ENCODE measurements around the gene CNN3.
"Not testable (repeated sequence)": the region's sequence is repeated elsewhere in the genome, so short reads cannot be mapped to it uniquely, and the experiment has no call there.

CNN3 gene

GRCh38 chr1:94949681-94950661, 23.1 kb upstream of the CNN3 start:
- DNase-seq, result no peak

- no peak for DNase-seq
Measured at GRCh38 chr1:94947437-94947836, 20.5 kb upstream of the CNN3 start.

- DNase-seq, result no peak
Measured at GRCh38 chr1:94946886-94947285, 20.0 kb upstream of the CNN3 start.

- DNase-seq, result no peak
Measured at GRCh38 chr1:94942171-94943128, 15.5 kb upstream of the CNN3 start.

GRCh38 chr1:94941480-94941879, 14.6 kb upstream of the CNN3 start:
- not testable (repeated sequence) for DNase-seq

GRCh38 chr1:94940738-94941137, 13.8 kb upstream of the CNN3 start:
- no peak for DNase-seq

- DNase-seq, result no peak
Measured at GRCh38 chr1:94937820-94938219, 10.9 kb upstream of the CNN3 start.

GRCh38 chr1:94936861-94937620, 10.1 kb upstream of the CNN3 start:
- no peak for DNase-seq

- DNase-seq, result no peak
Measured at GRCh38 chr1:94935476-94935875, 8.6 kb upstream of the CNN3 start.

GRCh38 chr1:94935034-94935433, 8.1 kb upstream of the CNN3 start:
- no peak for DNase-seq

- DNase-seq, result no peak
Measured at GRCh38 chr1:94934551-94934950, 7.6 kb upstream of the CNN3 start.

- DNase-seq, result no peak
Measured at GRCh38 chr1:94931254-94931841, 4.4 kb upstream of the CNN3 start.

GRCh38 chr1:94929351-94930217, 2.7 kb upstream of the CNN3 start:
- no peak for DNase-seq

GRCh38 chr1:94928293-94928939, 1.5 kb upstream of the CNN3 start:
- no peak for DNase-seq

GRCh38 chr1:94927405-94928175, 680 bp upstream of the CNN3 start:
- no peak for DNase-seq

GRCh38 chr1:94926126-94926914, 590 bp downstream of the CNN3 start:
- peak; percentile 48 for DNase-seq

- peak; percentile 8 for DNase-seq
Measured at GRCh38 chr1:94925561-94926125, 1.3 kb downstream of the CNN3 start.

- DNase-seq, result no peak
Measured at GRCh38 chr1:94925004-94925403, 1.9 kb downstream of the CNN3 start.

Data from stimulated activated CD4-positive, alpha-beta T cell treated with anti-CD3 and anti-CD28 coated beads, Interleukin-15, amount 100 ng/mL, for 24 hours (primary cell).